Endothelial cell of umbilical vein (primary cell): Measurements from ENCODE around the gene MATK. TPM values are rescaled to one million over a fixed set of nuclear protein-coding genes. Genes with fewer than 3 reads are reported as not detected.

Experiments used
- BruUV-seq: library from RNA; stranded (reverse); fragments of 400-500 nt; replicated peaks from 2 replicates; lab custom pipeline; 2021; lab: Mats Ljungman, UMichigan
- CTCF ChIA-PET: fragments of 300-600, 350-600 bp; sonication (Branson Sonifier 250); formaldehyde crosslinking; loops from one replicate; lab custom pipeline; 2021; ENCODE audit warnings: antibody characterized with exemption, inconsistent platforms; lab: Charles Lee
- POLR2A ChIA-PET: fragments of 300-600, 350-600 bp; sonication (Branson Sonifier 250); formaldehyde crosslinking; loops from one replicate; lab custom pipeline; 2021; ENCODE audit warnings: antibody characterized with exemption, inconsistent platforms; lab: Charles Lee
- DNase-seq: peaks from one replicate; pipeline ENCODE4 v3.0.0-alpha.2; 2011; ENCODE audit warnings: low read depth, low spot score
- FAIRE-seq: peaks from 2 replicates; lab custom pipeline; 2011; peaks lifted over from hg19 to GRCh38; lab: Jason Lieb, UNC
- H2AFZ ChIP-seq: 2 replicates; pipeline ENCODE4 v1.6.0; 2012; ENCODE audit warnings: low read depth, low read length, control low read depth, inconsistent platforms
- H3K27ac ChIP-seq: 2 replicates; pipeline ENCODE4 v1.5.1; 2011; ENCODE audit warnings: low read depth, mild to moderate bottlenecking, control low read depth, low read length, moderate library complexity; ENCODE audit not compliant: insufficient read depth
- H3K27me3 ChIP-seq, 2 experiments: 2 replicates each; pipeline versions ENCODE4 v1.6.0 to v1.6.1; 2011; ENCODE audit warnings: low read length in 2 of 2, mixed read lengths in 1 of 2; ENCODE audit not compliant: control insufficient read depth in 2 of 2, insufficient read depth in 2 of 2
- H3K36me3 ChIP-seq, 2 experiments: 2 replicates in 1 of 2; 3 replicates in 1 of 2; pipeline ENCODE4 v1.5.1; 2011; ENCODE audit warnings: low read length in 2 of 2, mild to moderate bottlenecking in 1 of 2, moderate library complexity in 1 of 2; ENCODE audit not compliant: control insufficient read depth in 2 of 2, insufficient read depth in 2 of 2; ENCODE audit errors: extremely low read depth in 1 of 2
- H3K4me1 ChIP-seq: 3 replicates; pipeline ENCODE4 v1.5.1; 2011; ENCODE audit warnings: mild to moderate bottlenecking, low read length; ENCODE audit not compliant: control insufficient read depth, insufficient read depth; ENCODE audit errors: extremely low read depth
- H3K4me2 ChIP-seq: 2 replicates; pipeline ENCODE4 v1.6.1; 2011; ENCODE audit warnings: low read length, control low read depth, mixed read lengths; ENCODE audit not compliant: insufficient read depth
- H3K4me3 ChIP-seq, 3 experiments: fragments of 200-600 bp in 1 of 3; sonication (generic), shearing (Covaris generic) in 1 of 3; replicated peaks in 1 of 3; 2 replicates each; pipeline ENCODE4 v1.5.1; 2011 to 2016; ENCODE audit warnings: control low read depth in 3 of 3, low read length in 3 of 3, mild to moderate bottlenecking in 2 of 3, inconsistent platforms in 1 of 3, low read depth in 1 of 3, moderate library complexity in 1 of 3; ENCODE audit not compliant: insufficient read depth in 1 of 3
- H3K79me2 ChIP-seq: 2 replicates; pipeline ENCODE4 v1.6.0; 2012; ENCODE audit warnings: low read length, inconsistent platforms; ENCODE audit not compliant: control insufficient read depth, insufficient read depth
- H3K9ac ChIP-seq: replicated peaks from 2 replicates; pipeline ENCODE3; 2011; ENCODE audit warnings: low read length, control low read depth; ENCODE audit not compliant: insufficient read depth; ENCODE audit errors: extremely low read depth
- H3K9me1 ChIP-seq: replicated peaks from 3 replicates; pipeline ENCODE4 v1.6.0; 2011; ENCODE audit warnings: mild to moderate bottlenecking, low read length; ENCODE audit not compliant: control insufficient read depth, insufficient read depth; ENCODE audit errors: extremely low read depth
- H3K9me3 ChIP-seq: replicated peaks from 2 replicates; pipeline ENCODE4 v1.5.1; 2012; ENCODE audit warnings: low read length, inconsistent platforms; ENCODE audit not compliant: control insufficient read depth, insufficient read depth
- H4K20me1 ChIP-seq: replicated peaks from 2 replicates; pipeline ENCODE3; 2011; ENCODE audit warnings: mild to moderate bottlenecking, low read length; ENCODE audit not compliant: control insufficient read depth, insufficient read depth; ENCODE audit errors: extremely low read depth
- EZH2 ChIP-seq: IDR thresholded peaks from 2 replicates; pipeline ENCODE4 v1.6.1; 2012; ENCODE audit warnings: borderline replicate concordance, low read depth, mild to moderate bottlenecking, moderate library complexity, low read length, inconsistent platforms; ENCODE audit not compliant: severe bottlenecking
- FOS ChIP-seq: IDR thresholded peaks from 2 replicates; pipeline ENCODE4 v1.6.1; 2011; ENCODE audit warnings: mild to moderate bottlenecking, low read length, moderate library complexity, borderline replicate concordance; ENCODE audit not compliant: insufficient read depth
- GATA2 ChIP-seq: IDR thresholded peaks from 2 replicates; pipeline ENCODE4 v1.7.0; 2011; ENCODE audit warnings: low read depth, mild to moderate bottlenecking, moderate library complexity, mixed read lengths, low read length; ENCODE audit not compliant: insufficient read length, insufficient read depth
- JUN ChIP-seq: IDR thresholded peaks from 2 replicates; pipeline ENCODE4 v1.6.1; 2011; ENCODE audit warnings: borderline replicate concordance, low read depth; ENCODE audit not compliant: insufficient read length, insufficient read depth
- MYC ChIP-seq: IDR thresholded peaks from one replicate; pipeline ENCODE4 v1.6.1; 2011; ENCODE audit warnings: mild to moderate bottlenecking, low read depth, low read length
- POLR2A ChIP-seq: IDR thresholded peaks from 2 replicates; pipeline ENCODE4 v1.6.1; 2012; ENCODE audit warnings: low read depth, mild to moderate bottlenecking, control low read depth, low read length
- POLR2AphosphoS5 ChIP-seq: IDR thresholded peaks from 2 replicates; pipeline ENCODE4 v1.6.1; 2012; ENCODE audit warnings: low read depth, mild to moderate bottlenecking, control low read depth, low read length, moderate library complexity; ENCODE audit not compliant: insufficient read depth
- dilution Hi-C: fragments of 300-500 bp; cut with MboI; formaldehyde crosslinking; loops from one replicate; pipeline ENCODE4 v1.15.0; 2019; ENCODE audit warnings: low sequenced_read_pairs; ENCODE audit not compliant: extremely low pct_ligation_motif_present
- intact Hi-C: fragments of 100-400 bp; cut with micrococcal nuclease; formaldehyde crosslinking; loops from one replicate; pipeline ENCODE4 v1.10.0; 2022
- polyA plus RNA-seq, 4 experiments: library from polyadenylated mRNA; depleted of rRNA in 3 of 4; stranded (reverse) in 3 of 4; unstranded in 1 of 4; fragments of >200 nt; gene quantifications; 2 replicates each; pipeline versions ENCODE4 v1.2.1 to v1.2.3, GENCODE V29; 2011 to 2012; ENCODE audit warnings: missing spikeins in 1 of 4
- total RNA-seq: library from RNA; stranded (reverse); gene quantifications from 2 replicates; pipeline ENCODE4 v1.2.3, GENCODE V29; 2021
- TF ChIP-seq, protein P1 (sequence below), 2 donors: IDR thresholded peaks; 1 replicate in 1 of 2; 2 replicates in 1 of 2; pipeline ENCODE4 v1.5.1; 2011; ENCODE audit warnings: low read length in 2 of 2, mild to moderate bottlenecking in 2 of 2, moderate library complexity in 2 of 2, control low read depth in 1 of 2, inconsistent platforms in 1 of 2, low read depth in 1 of 2; ENCODE audit not compliant: insufficient read depth in 1 of 2; ENCODE audit errors: extremely low read depth in 1 of 2
- TF ChIP-seq, protein P2 (sequence below): IDR thresholded peaks from 2 replicates; pipeline ENCODE4 v1.6.1; 2011; ENCODE audit not compliant: insufficient read depth, insufficient read length

MATK gene
- total and polyA plus RNA-seq, 2 donors (not counting 3 experiments of a cell fraction or from before 2014, with no cell fraction given): not detected

DNA sequence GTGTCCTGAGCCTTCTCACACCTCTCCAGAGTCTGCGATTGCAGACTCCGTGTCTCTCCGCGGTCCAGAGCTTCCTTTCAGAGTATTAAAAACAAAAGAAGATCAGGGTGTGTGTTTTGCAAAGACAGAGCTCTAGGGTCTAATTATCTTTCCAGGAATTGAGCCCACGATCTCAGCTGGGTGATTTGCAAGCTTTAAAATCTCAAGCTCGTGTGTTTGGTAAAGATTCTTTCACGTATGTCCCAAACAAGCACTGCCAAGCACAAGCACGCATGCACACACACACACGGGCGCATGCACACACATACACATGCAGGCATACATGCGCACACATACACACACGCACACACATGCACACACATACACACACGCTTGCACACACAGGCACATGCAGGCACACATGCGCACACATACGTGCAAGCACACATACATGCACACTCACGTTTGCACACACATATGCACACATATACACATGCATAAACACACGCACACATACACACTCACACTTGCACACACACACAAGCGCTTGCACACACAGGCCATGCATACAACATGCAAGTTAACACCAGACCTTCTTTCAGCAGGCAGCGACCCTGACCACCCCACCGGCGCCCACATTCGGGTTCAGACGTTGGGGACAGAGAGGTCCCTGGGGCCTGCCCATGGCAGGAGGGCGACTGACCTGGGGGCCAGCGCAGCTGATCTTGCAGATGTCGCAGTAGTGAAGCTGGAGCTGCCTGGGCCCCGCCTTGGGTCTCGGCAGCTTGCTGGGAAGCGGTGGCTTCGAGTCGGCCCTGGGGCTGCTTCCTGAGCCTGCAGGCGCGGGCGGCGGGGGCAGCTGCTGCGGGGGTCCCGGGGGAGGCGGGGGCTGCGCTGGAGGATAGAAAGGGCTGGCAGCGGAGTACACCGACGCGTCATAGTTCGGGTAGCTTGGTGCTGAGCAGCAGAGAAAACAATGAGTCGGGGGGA is 44.7 kb upstream of the MATK start:
- DNase-seq (no peak), FAIRE-seq (no peak)
- POLR2A ChIA-PET: no interaction called here
- H3K4me3 ChIP-seq: no peak overlapping the region
- no peak overlapping the region for H2AFZ ChIP-seq
- CTCF ChIA-PET: interaction anchor here (0.6 to 1.3 kb wide), 5 partner anchors 9 to 309 kb away, joined by 3 to 16 read pairs (median 4); no protein-coding TSS in a partner anchor
- no peak overlapping the region for H3K4me2 ChIP-seq
- TF ChIP-seq POLR2A: no peak
- TF ChIP-seq, protein P1, sequence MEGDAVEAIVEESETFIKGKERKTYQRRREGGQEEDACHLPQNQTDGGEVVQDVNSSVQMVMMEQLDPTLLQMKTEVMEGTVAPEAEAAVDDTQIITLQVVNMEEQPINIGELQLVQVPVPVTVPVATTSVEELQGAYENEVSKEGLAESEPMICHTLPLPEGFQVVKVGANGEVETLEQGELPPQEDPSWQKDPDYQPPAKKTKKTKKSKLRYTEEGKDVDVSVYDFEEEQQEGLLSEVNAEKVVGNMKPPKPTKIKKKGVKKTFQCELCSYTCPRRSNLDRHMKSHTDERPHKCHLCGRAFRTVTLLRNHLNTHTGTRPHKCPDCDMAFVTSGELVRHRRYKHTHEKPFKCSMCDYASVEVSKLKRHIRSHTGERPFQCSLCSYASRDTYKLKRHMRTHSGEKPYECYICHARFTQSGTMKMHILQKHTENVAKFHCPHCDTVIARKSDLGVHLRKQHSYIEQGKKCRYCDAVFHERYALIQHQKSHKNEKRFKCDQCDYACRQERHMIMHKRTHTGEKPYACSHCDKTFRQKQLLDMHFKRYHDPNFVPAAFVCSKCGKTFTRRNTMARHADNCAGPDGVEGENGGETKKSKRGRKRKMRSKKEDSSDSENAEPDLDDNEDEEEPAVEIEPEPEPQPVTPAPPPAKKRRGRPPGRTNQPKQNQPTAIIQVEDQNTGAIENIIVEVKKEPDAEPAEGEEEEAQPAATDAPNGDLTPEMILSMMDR (IDR thresholded peaks at IDR 0.05; ENCODE audit: extremely low read depth in 1 of 2, insufficient read depth in 1 of 2, low read depth in 1 of 2, low read length in 2 of 2): no peak
- no peak for TF ChIP-seq FOS
- no peaks in the 10 kb centered on the region for H4K20me1 ChIP-seq
- intact Hi-C loops (no loop called here), dilution Hi-C loops (no loop called here)
- H3K79me2 ChIP-seq: no peaks in the 10 kb centered on the region
- no TSS peak for BruUV-seq
- H3K9me3 ChIP-seq: no peaks in the 10 kb centered on the region
- no peak overlapping the region for H3K27ac ChIP-seq
- H3K9ac ChIP-seq: no peak overlapping the region
- H3K36me3 ChIP-seq: no peaks in the 10 kb centered on the region
- no peaks in the 10 kb centered on the region for H3K27me3 ChIP-seq
- no peaks in the 10 kb centered on the region for H3K9me1 ChIP-seq
- H3K4me1 ChIP-seq: no peaks in the 10 kb centered on the region

- dilution Hi-C loops: no loop called here
These were observed 41.1 kb upstream of the MATK start for GRCh38 chr19:3827306-3827705.

More at GRCh38 chr19:3827306-3827705, 41.1 kb upstream of the MATK start:
- no peak for TF ChIP-seq MYC
- TF ChIP-seq JUN: no peak
- TF ChIP-seq, protein P1 (IDR thresholded peaks at IDR 0.05; ENCODE audit: extremely low read depth in 1 of 2, insufficient read depth in 1 of 2, low read depth in 1 of 2, low read length in 2 of 2): no peak
- no peak for TF ChIP-seq GATA2
- TF ChIP-seq FOS: no peak
- no peak for TF ChIP-seq EZH2
- TF ChIP-seq POLR2A: no peak
- no peak for TF ChIP-seq POLR2AphosphoS5
- TF ChIP-seq, protein P2, sequence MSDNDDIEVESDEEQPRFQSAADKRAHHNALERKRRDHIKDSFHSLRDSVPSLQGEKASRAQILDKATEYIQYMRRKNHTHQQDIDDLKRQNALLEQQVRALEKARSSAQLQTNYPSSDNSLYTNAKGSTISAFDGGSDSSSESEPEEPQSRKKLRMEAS: no peak
- ChIA-PET POLR2A (no interaction called here), CTCF (no interaction called here)
- intact Hi-C loops: no loop called here
- DNase-seq (no peak), FAIRE-seq (no peak)
- Histone ChIP-seq H3K79me2 (no peaks in the 10 kb centered on the region), H3K9me3 (no peaks in the 10 kb centered on the region), H3K36me3 (no peaks in the 10 kb centered on the region), H4K20me1 (no peaks in the 10 kb centered on the region), H3K27me3 (no peaks in the 10 kb centered on the region), H3K4me2 (no peak overlapping the region), H3K4me3 (no peak overlapping the region), H3K27ac (no peak overlapping the region), H3K9me1 (no peaks in the 10 kb centered on the region), H3K9ac (no peak overlapping the region), H2AFZ (no peak overlapping the region), H3K4me1 (no peaks in the 10 kb centered on the region)
- no TSS peak for BruUV-seq
